ENCODE results near the gene RB1.

Gene RB1

DNA sequence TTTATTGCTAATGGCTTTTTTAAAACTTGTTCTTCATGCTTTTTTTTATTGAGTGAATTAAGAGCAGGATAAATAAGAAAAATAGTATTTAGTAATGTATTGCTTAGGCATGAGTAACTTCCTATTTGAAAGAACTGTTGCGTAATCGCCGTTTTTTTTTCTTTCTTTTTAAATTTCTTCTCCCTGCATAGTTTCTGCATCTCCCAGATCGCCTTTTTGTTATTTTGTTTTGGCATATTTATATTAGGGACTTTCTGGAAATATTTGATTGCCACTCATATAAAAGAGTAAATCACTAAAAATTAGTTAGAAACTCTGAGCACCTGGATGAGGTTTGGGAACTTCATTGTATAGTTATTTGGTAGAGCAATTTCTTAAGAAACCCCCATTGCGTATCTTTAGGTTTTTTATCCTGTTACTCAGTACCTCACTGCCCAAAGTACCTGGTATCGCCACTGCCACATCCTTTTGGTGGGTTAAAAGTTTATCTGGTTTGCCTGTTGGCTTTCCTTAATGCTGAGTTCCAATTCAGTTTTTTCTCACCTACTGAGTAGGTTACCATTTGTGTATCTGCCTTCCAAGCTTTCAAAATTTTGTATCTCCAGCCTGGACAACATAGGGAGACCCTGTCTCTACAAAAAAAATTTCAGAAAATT, 145.5 kb downstream of the RB1 start:
- no peak for DNase-seq (ENCODE audit: low read depth)

DNA sequence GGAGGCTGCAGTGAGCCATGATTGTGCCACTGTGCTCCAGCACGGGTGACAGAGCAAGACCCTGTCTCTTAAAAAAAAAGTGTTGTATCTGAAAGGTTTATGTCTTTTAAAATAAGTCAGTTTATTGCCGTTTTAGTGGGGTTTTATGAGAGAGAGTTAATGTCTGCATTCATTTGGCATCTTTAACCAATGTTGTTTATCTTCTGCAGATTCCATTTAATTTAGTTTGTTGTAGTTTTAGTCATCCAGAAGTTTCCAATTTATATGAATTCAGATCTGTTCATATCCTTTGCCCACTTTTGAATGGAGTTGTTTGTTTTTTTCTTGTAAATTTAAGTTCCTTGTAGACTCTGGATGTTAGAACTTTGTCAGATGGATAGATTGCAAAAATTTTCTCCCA, 146.1 kb downstream of the RB1 start:
- no peak for DNase-seq (ENCODE audit: low read depth)

DNA sequence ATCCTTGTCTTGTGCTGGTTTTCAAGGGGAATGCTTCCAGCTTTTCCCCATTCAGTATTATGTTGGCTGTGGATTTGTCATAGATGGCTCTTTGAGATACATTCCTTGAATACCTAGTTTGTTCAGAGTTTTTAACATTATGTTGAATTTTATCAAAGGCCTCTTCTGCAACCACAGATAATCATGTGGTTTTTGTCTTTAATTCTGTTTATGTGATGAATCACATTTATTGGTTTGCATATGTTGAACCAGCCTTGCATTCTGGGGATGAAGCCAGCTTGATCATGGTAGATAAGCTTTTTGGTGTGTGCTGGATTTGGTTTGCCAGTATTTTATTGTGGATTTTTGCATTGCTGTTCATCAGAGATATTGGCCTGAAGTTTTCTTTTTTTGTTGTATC, 147.6 kb downstream of the RB1 start:
- peak; percentile 27 for DNase-seq (ENCODE audit: low read depth)

DNA sequence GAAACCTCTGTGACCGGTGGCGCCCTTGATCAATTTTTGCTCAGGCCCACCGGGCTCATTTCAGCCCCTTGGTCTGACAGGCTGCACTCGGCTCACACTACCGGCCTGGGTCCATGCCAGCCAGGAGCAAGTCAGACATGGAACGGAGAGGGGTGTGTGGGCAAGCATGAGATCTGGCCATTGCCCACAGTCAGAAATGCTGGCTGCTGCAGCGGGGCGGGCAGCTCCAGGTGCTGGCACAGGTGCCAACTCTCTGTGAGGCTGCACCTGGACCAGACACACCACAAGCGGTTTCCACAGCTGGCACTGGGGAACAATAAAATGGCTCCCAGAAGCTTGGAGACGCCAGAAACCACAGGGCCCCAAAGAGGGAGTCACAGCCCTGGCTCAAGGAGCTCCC, 153.0 kb downstream of the RB1 start:
- no peak for DNase-seq (ENCODE audit: low read depth)

DNA sequence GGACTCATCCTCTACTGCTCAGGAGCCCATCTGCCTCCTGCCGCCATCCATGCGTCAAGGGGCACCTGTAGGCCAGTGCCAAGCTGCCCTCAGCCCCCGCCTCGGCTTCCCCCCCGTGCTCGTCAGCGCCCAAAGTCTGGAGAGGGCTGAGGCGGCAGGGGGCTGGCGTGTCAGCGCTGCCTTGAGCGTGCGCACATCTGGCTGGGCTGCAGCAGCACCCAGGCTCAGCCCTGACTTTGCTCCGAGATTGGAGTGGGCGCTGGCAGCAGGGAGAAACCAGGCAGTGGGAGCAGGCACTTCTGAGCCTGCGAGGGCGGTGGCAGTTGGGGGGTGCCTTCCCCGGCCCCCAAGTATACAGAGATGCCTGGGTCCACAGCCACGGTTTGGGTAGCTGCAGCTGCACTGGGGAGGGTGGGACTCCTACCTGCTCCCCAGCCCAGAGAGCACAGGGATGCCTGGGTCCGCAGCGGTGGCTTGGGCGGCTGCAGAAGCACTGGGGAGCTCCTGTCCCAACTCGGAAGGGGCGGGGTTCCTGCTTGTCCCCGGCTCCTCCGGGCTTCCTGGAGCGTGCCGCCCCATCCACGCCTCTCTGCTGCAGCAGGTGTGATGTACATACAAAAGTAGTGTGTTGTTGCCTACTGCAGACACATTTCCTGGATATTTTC, 154.2 kb downstream of the RB1 start:
- no peak for DNase-seq (ENCODE audit: low read depth)

DNA sequence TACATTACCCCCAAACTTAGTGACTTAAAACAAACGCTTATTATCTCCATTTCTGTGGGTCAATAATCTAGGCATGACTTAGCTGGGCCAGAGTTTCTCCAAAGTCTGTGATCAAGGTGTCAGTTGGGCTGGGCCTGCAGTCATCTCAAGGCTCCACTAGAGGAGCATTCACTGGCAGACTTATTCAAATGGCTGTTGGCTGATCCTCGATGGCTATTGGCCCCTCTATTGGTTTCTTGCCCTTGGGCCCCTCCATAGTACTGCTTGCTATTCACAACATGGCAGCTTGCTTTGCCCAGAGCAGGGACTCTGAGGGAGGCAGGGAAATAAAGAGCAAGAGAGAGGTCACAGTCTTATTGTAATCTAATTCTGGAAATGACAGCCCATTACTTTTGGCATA, 171.7 kb downstream of the RB1 start:
- no peak for DNase-seq (ENCODE audit: low read depth)

DNA sequence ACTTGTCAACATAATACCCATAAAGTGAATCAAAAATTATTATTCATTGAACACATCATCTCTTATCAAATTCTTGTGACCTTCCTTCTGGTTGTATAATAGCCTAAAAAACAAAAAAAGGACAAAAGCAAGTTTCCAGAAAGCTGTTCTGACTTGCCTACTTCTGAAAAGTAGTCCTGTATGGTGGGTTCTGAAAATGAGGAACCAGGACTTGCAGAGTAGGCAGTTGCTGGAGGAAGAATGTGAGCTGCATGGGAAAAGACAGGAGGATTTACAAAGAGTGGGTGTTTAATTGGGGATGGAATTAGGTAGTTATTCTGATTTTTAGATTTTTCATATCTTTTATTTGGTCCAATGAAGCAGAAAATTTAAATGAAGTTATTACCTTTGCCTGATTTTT, 172.7 kb downstream of the RB1 start:
- DNase-seq (ENCODE audit: low read depth), result no peak

DNA sequence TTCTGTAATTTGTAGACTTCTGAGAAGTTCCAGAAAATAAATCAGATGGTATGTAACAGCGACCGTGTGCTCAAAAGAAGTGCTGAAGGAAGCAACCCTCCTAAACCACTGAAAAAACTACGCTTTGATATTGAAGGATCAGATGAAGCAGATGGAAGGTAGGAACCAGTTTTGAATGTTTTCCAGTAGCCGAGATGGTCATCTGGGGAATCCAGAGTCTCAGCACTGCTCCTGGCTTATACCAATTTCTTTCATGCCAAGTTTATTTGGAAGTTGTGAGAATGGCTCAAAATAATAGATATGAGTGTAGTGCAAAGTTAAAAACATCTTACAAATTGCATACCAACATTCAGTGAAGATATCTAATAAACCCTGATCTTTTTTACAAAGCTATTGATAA, 173.1 kb downstream of the RB1 start:
- DNase-seq (ENCODE audit: low read depth), result no peak

DNA sequence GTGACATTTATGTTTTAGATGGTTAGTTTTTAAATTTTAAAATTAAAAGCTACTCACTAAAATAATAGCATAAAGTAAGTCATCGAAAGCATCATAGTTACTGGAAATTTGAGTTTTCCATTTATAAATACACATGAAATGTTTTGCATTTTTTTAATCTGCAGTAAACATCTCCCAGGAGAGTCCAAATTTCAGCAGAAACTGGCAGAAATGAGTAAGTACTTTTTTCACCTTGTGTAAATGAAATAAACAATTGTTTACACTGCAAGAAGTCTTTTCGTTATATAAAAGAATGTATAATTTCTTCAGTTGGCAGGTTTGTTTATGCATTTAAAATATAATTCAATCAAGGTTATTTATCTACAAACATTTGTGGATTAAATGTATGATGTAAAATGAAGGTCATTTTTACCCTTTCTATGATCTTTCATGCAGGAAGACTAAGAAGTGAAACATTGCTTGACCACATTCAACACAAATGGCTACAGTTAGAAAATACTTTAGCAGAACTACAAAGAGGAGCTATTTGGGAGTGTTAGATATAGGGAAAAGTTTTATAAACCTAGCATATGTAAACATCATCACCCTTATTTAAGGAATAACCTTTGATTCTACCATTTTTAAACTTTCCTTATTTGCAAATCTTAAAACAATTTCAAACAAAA, 173.8 kb downstream of the RB1 start:
- DNase-seq (ENCODE audit: low read depth), result no peak

DNA sequence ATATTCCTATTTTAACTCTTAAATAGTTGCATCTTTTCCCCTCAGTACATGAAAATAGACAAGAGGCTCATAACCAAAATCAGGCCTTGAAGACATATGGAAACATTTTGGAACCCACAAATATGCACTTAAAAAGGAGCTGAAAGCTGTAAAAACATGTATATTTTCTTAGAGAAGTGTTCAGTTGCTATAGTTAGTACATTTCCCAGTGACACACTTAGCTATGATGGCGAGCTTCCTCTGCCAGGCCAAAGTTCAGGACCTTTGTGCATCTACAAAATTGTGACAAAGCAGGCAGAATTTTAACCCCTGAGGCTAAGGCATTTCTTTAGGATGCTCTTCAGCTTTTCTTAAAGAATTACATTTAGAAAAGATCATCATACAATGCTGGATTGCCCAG, 174.8 kb downstream of the RB1 start:
- no peak for DNase-seq (ENCODE audit: low read depth)

DNA sequence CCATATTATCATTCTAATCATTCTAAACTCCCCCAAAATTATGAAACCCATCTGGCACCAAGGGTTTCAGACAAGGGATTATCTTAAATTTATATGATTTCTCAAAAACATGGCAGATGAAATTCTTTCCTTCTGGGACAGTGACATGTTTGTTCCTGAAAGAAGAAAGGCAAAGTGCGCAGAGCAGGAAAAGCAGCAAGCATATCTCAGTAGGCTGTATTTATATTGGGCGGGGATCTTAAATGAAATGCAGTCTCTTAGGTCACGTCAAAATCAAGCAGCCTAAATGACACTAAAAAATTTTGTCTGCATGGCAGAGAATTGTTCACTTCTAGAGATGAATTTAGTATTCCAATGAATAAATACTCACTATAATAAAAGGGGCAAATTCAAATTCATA, 180.0 kb downstream of the RB1 start:
- DNase-seq (ENCODE audit: low read depth), result no peak

DNA sequence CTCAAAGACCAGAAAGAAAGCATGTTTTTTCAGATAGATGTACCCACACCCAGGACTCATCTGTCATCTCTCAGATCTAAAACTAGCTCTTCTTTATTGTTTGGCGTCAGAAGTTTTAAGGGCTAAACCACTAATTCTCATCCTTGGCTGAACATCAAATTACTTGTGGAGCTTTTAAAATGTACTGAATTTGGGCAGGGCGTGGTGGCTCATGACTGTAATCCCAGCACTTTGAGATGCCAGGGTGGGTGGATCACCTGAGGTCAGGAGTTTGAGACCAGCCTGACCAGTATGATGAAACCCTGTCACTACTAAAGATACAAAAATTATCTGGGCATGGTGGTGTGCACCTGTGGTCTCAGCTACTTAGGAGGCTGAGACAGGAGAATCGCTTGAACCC, 181.9 kb downstream of the RB1 start:
- DNase-seq (ENCODE audit: low read depth), result no peak

DNA sequence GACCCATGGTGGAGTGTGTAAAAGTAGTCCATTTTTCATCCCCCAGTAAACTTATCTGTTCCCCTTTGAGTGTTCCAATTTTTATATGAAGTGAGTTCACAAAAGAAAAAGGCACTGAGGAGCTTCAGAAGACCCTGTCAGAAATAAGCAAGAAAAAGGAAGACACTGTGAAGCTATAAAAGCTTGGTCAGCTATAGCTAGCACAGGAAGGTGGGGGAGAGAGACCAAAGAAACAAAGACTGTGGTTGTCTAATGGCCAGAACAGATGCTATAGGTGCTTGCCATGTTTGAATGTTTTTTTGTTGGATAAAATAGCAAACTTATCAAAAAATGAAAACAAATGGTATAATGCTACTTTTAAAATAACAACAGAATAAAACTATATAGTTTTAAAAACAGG, 182.8 kb downstream of the RB1 start:
- no peak for DNase-seq (ENCODE audit: low read depth)

DNA sequence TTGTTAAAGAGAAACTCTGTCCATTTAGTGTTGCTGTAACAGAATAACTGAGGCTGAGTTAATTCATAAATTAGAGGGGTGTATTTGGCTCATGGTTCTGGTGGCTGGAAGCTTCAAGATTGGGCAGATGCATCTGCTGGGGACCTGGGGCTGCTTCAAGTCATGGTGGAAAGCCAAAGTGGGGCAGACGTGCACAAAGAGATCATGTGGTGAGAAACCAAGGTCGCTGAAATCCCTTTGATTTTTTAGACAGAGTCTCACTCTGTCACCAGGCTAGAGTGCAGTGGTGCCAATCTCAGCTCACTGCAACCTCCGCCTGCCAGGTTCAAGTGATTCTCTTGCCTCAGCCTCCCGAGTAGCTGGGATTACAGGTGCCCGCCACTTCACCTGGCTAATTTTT, 183.3 kb downstream of the RB1 start:
- DNase-seq (ENCODE audit: low read depth), result no peak

DNA sequence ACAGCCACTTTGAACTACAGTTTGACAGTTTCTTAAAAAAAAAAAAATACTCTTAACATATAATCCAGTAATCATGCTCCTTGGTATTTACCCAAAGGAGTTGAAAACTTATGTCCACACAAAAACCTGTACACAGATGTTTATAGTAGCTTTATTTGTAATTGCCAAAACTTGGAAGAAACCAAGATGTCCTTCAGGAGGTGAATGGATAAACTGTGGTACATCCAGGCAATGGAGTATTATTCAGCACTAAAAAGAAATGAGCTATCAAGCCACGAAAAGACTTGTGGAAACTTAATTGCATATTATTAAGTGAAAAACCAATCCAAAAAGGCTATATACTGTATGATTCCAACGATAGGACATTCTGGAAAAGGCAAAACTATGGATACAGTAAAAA, 184.4 kb downstream of the RB1 start:
- DNase-seq (ENCODE audit: low read depth), result no peak

DNA sequence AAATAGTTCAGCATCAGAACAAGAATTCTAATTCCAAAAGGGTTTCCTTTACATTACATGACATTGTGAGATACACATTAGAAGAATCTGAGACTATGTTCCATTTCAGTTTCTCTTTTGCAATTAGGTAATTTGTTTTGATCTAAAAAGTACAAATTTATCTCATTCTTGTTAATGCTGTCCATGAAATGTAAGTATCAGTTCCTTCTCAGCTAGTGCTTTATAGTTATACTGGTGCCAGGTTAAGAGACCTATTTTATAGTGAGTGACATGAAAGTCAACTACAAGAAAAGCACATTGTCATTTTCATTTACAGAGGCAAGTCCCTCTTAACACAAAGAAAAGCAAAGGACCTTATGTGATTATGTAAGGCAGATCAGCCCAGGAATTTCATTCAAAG, 185.4 kb downstream of the RB1 start:
- no peak for DNase-seq (ENCODE audit: low read depth)

DNA sequence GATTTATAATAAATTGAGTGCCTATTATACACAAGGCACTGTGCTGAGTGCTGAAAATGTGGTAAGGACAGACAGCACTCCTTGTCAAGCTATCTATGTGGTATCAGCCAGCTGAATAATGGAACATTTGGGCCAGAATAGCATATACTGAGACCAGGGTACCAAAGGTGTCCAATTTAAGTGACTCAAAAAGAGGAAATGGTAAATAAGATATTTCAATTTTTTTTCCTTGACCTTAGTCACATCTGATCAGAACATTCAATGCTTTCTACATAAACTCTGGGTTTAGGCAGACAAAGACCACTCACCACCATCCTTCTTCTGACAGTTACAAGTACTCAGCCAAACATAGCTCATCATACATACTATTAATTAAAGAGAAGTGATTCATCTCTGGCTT, 186.1 kb downstream of the RB1 start:
- DNase-seq (ENCODE audit: low read depth), result no peak

DNA sequence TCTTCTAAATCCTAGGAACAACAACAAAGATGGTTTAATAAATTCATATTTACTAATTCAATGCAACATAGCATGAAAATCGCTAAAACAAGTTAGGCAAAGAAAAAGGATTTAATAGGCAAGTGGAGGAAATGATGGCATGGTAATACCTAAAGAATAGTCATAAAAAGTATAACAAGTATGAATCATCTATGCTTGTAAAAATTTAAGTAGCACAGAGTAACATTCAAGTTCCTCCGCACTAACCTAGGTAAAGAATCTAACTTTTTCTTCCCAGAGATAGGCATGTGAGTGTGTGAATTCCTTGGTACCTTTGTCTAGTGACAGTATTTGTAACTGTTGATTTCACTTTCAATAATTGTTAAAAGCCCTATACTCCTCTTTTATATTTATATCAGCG, 186.7 kb downstream of the RB1 start:
- no peak for DNase-seq (ENCODE audit: low read depth)

DNA sequence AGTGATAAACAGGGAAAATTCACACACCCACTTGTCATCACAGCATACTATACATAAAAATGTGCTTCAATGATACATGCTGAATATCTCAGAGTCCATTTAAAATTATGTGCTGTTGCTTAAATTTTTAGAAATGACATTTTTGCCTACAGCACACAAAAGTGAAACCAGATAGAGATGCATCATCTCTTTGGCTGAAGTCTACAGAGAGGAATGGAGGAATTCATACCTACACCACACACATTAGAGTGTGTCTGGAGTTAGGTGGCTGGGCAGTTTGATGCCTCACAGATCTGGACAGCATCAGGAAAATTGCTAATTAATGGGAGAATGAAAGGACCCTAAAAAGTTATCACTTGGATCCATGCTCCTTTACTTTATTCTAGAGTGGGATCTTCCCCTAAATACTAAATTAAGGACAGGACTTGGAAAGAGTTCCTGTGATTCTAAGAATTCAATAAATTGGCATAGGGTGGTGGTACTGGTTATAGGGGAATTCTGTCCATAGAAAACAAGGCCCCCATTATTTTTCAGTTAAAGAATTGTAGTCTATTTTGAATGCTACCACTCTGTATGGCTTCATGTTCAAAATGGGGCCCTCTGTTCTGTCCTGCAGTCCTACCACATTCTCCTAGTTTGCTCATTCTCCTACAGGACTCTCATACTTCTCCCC, 188.0 kb downstream of the RB1 start:
- DNase-seq (ENCODE audit: low read depth), result no peak

DNA sequence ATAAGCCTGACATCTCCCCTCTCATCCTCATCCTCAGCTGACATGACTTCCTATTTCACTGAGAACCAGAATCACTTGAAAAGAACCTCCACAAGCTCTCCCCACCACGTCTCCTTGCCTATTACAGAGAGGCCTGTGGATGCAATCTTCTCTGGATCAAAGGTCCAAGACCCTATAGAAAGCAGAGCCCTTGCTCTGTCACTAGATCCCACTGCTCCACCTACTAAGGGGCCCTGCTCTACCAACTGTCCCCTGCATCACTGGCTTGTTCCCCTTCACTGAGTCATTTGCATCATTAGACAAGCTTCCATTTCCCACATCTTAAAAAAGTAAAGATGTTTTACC, 188.5 kb downstream of the RB1 start:
- DNase-seq (ENCODE audit: low read depth), result no peak

DNA sequence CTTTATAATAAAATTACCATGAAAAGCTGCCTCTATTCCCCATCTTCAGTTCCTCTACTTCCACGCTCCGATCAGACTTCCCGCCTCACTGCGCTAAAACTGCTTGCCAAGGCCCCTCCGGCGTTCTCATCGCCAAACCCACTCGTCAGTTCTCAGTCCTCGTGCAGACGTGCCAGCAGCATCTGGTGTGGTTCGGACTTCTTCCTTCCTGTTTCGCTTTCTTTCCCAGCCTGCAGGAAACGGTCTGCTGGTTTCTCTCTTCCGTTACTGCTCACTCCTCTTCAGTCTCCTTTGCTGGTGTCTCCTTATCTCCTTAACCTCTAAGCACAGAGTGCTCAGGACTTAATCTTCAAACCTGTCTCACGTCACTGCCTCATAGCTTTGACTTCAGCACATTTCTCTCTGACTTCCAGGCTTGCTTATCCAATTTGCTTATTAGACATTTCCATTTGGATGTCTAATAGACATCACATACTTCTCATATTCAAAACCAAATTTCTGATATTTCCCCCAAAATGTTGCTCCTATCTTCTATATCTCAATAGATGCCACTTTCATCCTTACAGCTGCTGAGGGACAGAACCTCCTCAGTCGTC, 189.0 kb downstream of the RB1 start:
- no peak for DNase-seq (ENCODE audit: low read depth)

DNA sequence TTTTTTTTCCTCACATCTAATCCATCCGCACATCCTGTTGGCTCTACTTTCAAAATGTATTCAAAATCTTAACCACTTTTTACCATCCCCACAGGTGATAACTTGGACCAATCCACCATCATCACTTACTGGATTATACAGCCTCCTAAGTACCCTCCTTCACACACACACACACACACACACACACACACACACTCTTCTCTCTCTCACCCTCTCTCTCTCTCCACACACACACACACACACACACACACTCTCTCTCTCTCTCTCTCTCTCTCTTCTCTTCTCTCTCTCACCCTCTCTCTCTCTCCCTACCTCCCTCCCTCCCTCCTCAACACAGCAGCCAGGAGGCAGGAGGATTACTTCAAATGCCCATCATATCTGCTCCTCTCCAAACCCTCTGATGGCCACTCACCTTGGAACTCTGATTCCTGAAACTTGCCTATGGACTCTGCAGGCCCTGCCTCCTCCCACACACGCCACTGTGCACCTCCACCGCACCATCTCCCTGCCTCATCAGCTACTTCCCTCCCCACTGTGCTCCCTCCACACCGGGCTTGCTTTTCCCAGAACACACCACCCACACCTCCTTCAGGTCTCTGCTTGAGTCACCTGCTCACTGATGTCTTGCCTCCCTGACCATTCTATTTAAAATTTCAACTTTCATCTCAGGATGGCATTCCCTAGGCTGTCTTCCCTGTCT, 189.7 kb downstream of the RB1 start:
- no peak for DNase-seq (ENCODE audit: low read depth)
